ENCODE results near the gene ACBD3.

The ACBD3 gene

DNA sequence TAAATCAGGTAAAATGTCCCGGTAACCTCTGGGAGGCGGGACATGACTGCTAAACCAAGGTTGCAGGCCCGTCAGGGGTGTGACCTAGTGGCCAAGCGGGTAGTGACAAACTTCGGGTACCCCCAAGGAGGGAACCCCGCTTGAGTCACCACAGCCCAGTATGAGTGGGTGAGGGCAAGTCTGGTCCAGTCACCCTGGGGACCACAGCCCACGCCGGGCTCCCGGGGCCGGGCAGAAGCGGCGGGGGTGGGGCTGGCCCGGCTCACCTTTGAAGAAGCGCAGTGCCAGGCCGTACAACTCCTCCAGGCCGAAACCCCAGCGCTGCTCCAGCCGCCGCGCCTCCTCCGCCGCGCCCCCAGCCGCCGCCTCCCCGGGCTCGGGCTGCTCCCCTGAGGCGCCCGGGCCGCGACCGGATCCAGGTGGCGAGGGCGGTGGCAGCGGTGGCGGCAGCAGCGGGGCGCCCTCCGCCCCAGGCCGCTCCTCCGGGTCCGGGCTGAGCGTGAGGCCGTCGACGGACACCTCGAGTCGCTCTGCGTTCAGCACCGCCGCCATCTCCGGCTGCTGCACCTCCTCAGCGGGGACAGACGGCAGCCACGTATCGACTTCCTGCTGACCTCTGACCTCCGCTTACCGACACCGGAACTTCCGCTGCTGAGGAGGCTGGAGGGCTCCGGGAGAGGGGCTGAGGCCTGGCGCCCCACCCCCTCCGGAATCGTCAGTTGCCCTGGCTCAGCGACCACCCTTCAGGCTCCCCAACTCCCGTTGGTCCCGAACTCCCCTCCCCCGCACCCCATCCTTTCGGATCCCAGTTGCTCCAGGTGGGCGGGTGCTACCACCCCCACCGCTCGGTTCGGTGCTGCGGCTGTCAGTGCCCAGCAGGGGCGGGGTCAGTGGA, at the start of gene ACBD3:
Gene ACBD3, minus strand, starts transcription at position 618 of the 895 bp plus-strand sequence. Its CDS starts 66 bp downstream, at position 552.
- peak within 1 kb of the TSS; percentile 97 for H3K4me3 ChIP-seq (ENCODE audit: low read length)
- no peak for TF ChIP-seq ZNF274 (IDR thresholded peaks at IDR 0.05; ENCODE audit: low read depth, low read length)

DNA sequence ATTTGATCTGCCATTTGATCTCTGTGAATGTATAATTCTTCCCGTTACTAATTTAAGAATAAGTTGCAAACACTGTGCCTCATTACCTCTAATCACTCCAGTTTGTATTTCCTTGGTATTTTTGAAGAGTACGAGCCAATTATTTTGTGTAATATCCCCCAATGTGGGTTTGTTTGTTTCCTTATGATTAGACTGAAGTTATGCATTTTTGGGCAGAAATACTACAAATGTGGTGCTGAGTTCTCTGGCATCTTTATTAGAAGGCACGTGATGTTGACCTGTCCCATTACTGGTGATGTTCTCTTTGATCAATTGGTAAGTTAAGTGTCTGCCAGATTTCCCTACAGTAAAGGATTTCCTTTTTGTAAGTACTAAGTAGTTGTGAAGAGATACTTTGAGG, 47.3 kb upstream of the ACBD3 start:
- no peak overlapping the region for H3K4me3 ChIP-seq (ENCODE audit: low read length)
- no peak for TF ChIP-seq ZNF274 (IDR thresholded peaks at IDR 0.05; ENCODE audit: low read depth, low read length)

DNA sequence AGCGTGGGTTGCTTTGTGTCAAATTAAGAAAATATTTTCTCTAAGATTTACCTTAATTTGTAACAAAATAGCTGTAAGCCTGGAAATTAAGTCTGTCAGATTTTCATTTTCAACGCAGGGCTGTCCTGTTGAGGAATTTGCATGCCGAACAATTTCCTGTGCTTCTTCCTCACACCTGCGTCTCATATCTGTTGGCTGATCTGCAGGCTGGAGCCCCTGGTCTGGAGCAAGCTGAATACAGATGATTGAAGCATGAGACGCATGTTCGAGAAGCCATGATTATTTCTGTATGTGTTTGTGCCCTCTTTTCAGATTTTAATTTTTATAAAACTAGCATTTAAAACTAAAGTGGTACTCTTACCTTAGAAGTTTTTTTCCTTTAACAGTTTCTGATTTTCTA, 46.8 kb upstream of the ACBD3 start:
- no peak overlapping the region for H3K4me3 ChIP-seq (ENCODE audit: low read length)
- TF ChIP-seq ZNF274 (IDR thresholded peaks at IDR 0.05; ENCODE audit: low read depth, low read length), result no peak

DNA sequence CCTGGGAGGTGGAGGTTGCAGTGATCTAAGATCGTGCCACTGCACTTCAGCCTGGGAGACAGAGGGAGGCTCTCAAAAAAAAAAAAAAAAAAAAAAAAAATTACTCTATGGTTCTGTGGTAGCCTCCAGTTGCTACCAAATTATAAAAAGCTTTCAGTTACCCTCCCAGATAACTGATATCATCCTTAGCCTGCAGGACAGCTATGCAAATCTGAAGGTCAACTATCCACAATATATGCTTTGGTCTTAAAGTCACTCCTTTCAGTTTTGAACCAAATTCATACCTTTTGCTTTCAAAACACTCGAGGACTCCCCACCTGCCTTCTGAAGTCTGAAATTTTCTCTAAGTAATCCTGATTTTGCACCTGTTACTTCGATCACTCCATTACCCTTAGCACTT, 40.1 kb upstream of the ACBD3 start:
- no peak for TF ChIP-seq ZNF274 (IDR thresholded peaks at IDR 0.05; ENCODE audit: low read depth, low read length)
- no peak overlapping the region for H3K4me3 ChIP-seq (ENCODE audit: low read length)

DNA sequence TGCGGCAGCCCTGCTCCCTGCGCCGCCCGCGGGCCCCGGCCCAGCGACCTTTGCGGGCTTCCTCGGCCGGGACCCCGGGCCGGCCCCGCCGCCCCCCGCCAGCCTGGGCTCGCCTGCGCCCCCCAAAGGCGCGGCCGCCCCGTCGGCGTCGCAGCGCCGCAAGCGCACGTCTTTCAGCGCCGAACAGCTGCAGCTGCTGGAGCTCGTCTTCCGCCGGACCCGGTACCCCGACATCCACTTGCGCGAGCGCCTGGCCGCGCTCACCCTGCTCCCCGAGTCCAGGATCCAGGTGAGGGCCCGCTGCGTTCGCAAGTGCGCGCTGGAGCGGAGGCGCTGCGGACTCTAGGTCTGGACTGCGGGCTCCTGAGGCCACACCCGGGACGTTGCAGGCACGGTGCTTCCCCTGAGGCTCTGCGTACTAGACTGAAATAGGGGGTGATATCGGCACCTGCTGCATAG, 37.3 kb upstream of the ACBD3 start:
- TF ChIP-seq ZNF274 (IDR thresholded peaks at IDR 0.05; ENCODE audit: low read depth, low read length), result no peak
- peak overlapping the region; percentile 66 for H3K4me3 ChIP-seq (ENCODE audit: low read length)

DNA sequence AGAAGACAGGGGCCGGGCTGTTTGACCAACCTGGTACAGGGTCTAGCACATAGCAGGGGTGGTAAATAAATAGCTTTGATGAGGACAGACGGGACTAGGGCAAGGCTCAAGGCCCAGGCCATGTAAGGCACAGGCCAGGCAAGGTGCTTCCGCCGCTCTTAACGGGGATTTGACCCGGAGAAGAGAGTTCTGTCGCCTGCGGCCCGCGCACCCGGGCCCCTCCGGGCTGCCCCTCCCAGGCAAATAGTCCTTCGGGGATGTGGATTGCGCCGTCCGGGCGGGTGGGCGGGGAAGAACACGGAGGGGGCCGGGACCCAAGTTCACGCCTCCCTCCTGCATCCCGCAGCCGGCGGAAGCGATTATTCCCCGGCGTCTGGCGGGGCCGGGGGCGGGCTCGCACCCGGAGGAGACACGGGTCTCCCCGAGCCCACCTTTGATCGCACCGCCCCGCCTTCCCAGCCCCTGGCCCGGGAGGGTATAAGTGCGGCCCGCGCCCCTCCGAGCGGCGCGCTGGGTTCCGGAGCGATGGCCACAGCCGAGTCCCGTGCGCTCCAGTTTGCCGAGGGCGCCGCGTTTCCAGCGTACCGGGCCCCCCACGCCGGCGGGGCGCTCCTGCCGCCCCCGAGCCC, 36.7 kb upstream of the ACBD3 start, which contains the start of gene MIXL1:
Gene MIXL1, plus strand, starts transcription at position 508 of the 629 bp plus-strand sequence. Its CDS starts 18 bp downstream, at position 526.
- H3K4me3 ChIP-seq (ENCODE audit: low read length), result peak within 1 kb of the TSS; percentile 66
- TF ChIP-seq ZNF274 (IDR thresholded peaks at IDR 0.05; ENCODE audit: low read depth, low read length), result no peak

DNA sequence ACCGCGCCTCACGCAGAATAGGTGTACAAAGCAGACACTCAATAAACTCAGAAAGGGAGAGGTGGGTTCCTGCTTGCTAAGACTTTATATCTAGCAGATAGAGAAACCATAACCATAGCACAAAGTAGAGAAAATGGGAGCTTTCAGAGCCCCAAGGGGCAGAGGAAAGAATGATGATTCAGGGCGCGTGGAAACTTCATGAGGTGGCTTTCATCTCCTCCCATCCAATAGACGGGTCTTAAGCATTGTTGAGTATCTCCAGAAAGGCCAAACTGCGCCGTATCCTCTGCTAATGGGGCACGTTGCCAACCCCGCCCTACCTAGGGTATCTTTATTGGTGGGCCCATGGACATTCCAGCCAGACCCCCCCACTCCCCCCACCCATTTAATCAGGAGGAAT, 36.1 kb upstream of the ACBD3 start:
- TF ChIP-seq ZNF274 (IDR thresholded peaks at IDR 0.05; ENCODE audit: low read depth, low read length), result no peak

DNA sequence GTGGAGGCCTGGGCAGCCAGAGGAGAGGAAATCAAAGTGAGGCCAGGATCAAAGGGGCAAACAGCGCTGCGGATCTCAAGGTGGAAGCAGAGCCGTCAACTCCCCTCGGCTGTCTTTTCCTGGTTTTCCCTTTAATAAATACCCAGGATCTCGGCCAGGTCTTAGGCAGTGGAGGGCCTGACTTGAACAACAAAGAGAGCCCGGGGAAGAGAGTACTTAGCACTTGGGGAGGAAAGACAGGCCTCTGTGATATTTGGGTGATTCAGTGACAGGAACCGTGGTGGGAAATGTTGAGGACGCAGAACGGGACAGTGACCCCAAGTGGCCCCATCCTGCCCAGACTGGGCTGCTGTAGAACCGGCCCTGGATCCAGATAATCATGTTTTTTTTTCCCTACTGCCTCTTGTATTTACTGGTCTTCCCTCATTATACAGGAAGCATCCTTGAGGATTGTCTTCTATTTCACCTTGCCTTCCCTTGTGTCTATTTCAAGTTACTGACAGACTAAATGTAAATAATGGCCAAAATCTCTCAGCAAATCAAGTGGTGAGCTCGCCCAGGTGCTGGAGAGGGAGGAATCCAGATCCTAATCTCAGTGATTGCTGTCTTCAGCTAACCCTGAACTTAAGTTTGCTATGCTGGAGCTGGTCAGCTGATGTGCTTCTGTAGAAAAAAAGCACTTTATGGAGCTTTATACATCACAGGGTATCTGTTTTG, 34.1 kb upstream of the ACBD3 start:
- H3K4me3 ChIP-seq (ENCODE audit: low read length), result no peak overlapping the region
- no peak for TF ChIP-seq ZNF274 (IDR thresholded peaks at IDR 0.05; ENCODE audit: low read depth, low read length)

More for the DNA sequence above, 36.1 kb upstream of the ACBD3 start:
- H3K4me3 ChIP-seq (ENCODE audit: low read length), result no peak overlapping the region

DNA sequence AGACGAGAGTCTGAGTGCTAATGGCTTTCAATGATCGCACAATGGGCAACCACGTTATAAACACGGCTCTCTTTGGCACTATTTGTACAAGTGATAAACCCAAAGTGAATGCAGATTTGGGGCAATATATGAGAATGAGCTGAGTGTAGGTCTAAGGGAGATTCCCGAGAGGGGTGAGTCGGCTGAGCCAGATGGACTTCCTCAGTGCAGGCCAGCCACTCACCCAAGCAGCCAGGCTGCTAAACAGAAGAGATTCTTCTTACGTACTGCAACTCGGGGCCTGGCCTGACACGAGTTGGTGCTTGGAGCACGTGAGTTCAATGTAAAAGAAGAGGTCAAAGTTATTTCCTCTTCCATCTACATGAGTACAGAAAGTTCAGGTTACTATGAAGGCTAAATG, 30.7 kb upstream of the ACBD3 start:
- no peak for TF ChIP-seq ZNF274 (IDR thresholded peaks at IDR 0.05; ENCODE audit: low read depth, low read length)
- H3K4me3 ChIP-seq (ENCODE audit: low read length), result no peak overlapping the region

DNA sequence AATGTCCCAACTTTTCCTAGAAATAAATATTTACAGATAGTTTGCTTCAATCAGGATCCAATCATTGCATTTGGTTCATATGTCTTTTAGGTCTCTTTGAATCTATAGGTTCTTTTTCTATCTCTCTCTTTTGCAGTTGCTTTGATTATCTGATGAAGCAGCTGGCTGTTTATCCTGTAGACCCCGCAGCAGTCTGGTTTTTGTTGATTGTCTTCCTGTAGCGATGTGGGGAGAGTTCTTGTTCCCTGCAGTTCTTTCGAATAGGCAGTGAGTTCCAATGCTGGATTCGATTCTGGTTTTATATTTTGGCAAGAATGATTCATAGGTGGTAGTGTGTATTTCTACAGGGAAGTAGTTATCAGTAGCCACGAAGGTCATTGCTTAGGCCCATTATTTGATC, 29.5 kb upstream of the ACBD3 start:
- no peak overlapping the region for H3K4me3 ChIP-seq (ENCODE audit: low read length)

DNA sequence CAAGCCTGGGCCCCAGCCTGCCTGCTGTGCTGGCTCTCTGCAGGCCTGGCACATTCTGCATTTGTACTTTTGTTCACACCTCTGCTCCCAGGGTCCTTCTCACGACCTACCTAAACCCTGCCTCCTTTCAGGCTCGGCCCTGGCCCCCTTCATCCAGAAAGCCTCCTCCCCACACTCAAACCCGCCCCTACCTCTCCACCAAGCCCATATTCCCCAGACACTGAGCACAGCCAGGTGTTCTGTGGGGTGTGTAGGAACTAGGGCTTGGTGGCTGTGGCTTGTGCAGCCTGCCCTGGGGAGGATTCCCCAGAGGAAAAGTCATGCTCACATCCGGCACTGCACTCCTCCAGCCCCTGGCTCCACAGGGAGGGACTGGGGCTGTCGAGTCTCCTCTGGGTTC, 28.7 kb upstream of the ACBD3 start:
- no peak overlapping the region for H3K4me3 ChIP-seq (ENCODE audit: low read length)
- no peak for TF ChIP-seq ZNF274 (IDR thresholded peaks at IDR 0.05; ENCODE audit: low read depth, low read length)

More for the DNA sequence above, 29.5 kb upstream of the ACBD3 start:
- TF ChIP-seq ZNF274 (IDR thresholded peaks at IDR 0.05; ENCODE audit: low read depth, low read length), result no peak

DNA sequence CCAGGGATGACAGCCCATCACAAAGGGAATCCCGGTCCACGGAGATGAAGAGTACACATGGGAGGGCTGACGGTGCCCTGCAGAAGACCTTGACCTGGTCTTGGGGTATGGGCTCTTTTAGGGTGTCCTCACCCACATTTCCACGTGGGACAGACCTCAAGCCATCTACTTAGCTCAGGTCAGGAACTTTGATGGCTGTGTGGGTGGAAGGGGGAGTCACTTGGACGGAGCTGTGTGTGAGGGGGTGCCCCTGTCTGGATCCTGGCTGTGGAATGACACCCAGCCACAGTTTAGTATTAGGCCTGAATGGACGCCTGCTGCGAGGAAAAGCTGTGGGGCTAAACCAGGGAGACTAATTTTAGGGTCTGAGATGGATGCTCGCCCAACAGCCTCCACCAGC, 26.0 kb upstream of the ACBD3 start:
- TF ChIP-seq ZNF274 (IDR thresholded peaks at IDR 0.05; ENCODE audit: low read depth, low read length), result no peak
- H3K4me3 ChIP-seq (ENCODE audit: low read length), result no peak overlapping the region

DNA sequence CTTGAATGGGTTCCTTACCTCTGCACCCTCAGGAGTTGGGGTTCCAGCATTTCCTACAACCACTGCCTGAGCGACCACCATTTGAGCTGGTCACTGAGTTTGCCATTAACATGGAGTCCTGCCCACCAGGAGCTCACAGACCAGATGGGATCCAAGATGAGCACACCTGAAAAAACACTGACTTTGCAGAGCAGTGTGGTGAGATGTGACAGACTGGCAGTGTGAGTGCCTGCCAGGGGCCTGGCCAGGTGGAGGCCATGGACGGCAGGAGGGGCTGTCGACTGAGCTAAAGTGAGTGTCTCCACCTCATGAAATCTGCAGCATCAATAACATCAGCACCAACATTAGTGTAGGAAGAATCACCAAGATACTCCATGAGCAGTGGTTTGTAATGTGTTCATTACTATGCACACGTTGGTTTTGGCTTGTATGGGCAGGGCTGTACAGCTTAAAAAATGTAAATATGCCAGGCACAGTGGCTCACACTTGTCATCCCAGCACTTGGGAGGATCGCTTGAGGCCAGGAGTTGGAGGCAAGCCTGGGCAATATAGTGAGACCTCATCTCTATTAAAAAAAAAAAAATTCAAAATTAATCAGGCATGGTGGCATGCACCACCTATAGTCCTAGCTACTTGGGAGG, 24.8 kb upstream of the ACBD3 start:
- no peak overlapping the region for H3K4me3 ChIP-seq (ENCODE audit: low read length)
- TF ChIP-seq ZNF274 (IDR thresholded peaks at IDR 0.05; ENCODE audit: low read depth, low read length), result no peak
